COLO829 (cell line): Measurements from ENCODE around the gene RAPGEF1.

Experiments used
- DNase-seq: peaks from one replicate; pipeline ENCODE4 v3.0.0; 2012; ENCODE audit warnings: low spot score

Gene RAPGEF1

GRCh38 chr9:131587331-131587730 is 152.5 kb downstream of the RAPGEF1 start:
- no peak for DNase-seq

DNA sequence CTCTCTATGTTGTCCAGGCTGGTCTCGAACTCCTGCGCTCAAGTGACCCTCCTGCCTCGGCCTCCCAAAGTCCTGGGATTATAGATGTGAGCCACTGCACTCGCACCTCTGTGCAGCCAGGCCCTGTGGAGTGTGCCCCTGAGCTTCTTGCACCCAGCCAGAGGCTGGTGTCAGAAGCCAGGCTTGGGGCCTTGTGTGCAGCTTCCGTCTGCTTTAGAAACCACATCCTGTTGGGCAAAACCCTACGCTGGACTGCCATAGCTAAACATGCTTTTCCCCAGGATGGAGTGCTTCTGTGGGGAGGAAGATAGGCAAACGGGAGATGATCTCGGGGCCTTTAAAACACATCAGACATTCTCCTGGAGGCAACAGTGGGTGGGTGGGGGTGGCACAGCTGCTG is 154.5 kb downstream of the RAPGEF1 start:
- DNase-seq, result no peak

- DNase-seq, result no peak
Measured at GRCh38 chr9:131584858-131585257, 155.0 kb downstream of the RAPGEF1 start.

GRCh38 chr9:131583836-131584555 is 155.9 kb downstream of the RAPGEF1 start:
- DNase-seq, result no peak

- DNase-seq, result no peak
Measured at GRCh38 chr9:131583337-131583645, 156.6 kb downstream of the RAPGEF1 start.

GRCh38 chr9:131582466-131583336 is 157.2 kb downstream of the RAPGEF1 start:
- no peak for DNase-seq

DNA sequence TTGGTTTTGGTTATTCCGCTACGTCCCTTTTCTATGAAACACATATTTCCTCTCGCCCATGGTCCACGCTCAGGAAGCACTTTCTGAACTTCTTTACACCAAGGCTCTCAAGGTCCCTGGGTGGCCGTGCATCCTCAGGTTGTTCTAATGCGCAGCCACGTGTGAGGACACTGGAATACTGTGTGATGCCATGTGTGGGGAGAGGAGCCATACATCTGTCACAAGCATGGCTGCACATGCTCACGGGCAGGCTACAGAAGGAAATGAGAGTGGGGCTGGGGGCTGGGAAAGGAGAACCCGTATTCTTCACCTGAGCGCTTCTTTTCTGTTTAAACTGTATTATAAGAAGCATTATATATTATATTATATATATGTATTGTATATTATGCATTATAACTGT is 157.8 kb downstream of the RAPGEF1 start:
- DNase-seq, result no peak

GRCh38 chr9:131580358-131580757 is 159.5 kb downstream of the RAPGEF1 start:
- no peak for DNase-seq

DNA sequence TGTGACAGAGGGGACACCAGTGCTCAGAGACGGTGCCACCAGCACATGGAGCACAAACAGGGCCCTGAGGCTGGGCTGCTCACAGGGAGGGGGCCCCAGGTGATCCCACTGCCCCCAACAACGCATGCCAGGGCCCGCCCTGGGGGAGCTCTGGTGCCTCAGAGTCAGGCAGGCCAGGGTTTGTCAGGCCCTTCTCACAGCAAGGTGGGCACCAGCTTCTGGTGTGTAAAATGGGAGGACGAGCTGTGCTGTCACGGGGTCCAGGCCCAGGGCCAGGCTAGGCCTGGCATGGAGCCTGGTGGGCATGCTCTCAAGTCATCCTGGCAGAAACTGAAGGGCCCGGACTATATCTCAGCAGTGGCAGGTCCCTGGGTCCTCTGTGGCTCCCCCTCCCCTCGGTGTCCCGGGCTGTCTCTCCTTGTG is 160.1 kb downstream of the RAPGEF1 start:
- no peak for DNase-seq

GRCh38 chr9:131578731-131579504 is 161.0 kb downstream of the RAPGEF1 start:
- no peak for DNase-seq

- no peak for DNase-seq
Measured at GRCh38 chr9:131578021-131578420, 161.9 kb downstream of the RAPGEF1 start.

- DNase-seq, result no peak
Measured at GRCh38 chr9:131577005-131578000, 162.6 kb downstream of the RAPGEF1 start.

DNA sequence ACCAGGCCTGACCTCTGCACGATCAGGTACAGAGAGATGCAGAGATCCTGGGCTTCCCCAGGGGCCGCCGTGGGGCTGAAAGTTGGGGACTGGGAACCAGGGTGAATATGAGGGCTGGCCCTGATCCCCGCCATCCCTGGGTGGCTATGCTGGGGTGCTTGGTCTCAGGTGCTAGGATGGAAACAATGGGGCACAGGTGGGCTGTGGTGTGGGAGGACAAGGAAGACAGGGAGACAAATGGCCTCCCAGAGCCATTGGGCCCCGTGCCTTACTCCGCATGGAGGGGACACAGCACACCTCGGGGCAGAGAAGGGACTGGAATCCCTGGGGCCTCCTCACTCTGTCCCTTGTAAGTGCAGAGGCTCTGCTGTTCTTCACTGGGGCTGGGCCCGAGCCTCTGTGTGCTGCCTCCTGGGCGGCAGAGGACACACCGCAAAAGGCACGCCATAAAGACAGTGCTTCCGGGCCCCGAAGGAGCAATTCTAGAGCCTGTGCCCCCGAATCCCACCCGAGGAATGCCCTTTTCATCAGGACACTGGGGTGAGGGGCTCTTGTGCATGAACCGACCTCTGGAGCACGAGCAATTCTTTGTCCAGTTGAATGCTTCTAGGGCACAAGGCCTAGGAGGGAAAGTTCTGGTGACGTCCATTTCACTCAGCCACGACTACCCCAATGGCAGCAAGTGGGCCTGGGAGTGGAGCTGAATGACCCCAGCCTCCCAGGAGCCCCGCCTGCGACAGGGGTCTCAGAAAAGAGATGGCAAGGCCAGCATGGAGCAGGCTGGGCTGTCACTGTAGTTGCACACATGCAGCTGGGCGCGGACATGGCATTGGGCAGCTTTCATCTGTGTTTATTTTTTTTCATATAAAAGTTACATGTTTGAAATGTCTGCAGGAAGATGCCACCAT is 163.7 kb downstream of the RAPGEF1 start:
- no peak for DNase-seq

- no peak for DNase-seq
Measured at GRCh38 chr9:131574730-131575640, 164.9 kb downstream of the RAPGEF1 start.

- no peak for DNase-seq
Measured at GRCh38 chr9:131567910-131568309, 172.0 kb downstream of the RAPGEF1 start.

GRCh38 chr9:131566158-131566557 is 173.7 kb downstream of the RAPGEF1 start:
- no peak for DNase-seq

GRCh38 chr9:131565369-131565768 is 174.5 kb downstream of the RAPGEF1 start:
- DNase-seq, result no peak

DNA sequence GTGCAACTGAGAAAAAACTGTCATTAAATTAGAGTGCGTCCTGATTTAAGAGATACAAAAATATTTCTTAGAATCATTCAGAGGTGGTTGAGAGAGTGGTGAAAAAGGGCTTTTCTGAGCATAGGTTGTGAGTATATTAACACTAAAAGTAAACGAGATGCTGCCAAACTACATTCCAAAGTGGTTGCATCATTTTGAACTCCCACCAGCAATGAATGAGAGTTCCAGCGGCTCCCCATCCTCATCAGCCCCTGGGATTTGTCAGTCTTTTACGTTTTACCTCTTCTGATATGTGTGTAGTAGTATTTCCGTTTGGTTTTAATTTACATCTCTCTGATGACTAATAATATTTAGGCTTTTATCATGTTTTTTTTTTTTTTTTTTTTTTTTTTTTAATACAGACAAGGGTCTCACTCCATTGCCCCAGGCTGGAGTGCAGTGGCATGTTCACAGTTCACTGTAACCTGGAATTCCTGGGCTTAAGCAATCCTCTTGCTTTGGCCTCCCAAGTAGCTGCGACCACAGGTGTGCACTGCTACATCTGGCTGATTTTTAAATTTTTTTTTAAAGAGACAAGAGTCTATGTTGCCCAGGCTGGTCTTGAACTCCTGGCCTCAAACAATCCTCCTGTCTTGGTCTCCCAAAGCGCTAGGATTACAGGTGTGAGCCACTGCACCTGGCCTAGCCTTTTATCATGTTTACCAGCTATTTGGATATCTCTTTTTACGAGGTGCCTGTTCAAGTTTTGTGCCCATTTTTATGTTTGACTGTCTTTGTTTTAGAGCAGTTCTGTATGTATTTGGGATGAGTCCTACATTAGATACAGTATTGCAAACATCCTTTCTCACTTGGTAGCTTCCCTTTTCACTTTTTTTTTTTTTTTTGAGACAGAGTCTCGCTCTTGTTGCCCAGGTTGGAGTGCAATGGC is 177.6 kb downstream of the RAPGEF1 start:
- DNase-seq, result no peak
